Measurements from ENCODE around the gene TTC7B.

Gene TTC7B

DNA sequence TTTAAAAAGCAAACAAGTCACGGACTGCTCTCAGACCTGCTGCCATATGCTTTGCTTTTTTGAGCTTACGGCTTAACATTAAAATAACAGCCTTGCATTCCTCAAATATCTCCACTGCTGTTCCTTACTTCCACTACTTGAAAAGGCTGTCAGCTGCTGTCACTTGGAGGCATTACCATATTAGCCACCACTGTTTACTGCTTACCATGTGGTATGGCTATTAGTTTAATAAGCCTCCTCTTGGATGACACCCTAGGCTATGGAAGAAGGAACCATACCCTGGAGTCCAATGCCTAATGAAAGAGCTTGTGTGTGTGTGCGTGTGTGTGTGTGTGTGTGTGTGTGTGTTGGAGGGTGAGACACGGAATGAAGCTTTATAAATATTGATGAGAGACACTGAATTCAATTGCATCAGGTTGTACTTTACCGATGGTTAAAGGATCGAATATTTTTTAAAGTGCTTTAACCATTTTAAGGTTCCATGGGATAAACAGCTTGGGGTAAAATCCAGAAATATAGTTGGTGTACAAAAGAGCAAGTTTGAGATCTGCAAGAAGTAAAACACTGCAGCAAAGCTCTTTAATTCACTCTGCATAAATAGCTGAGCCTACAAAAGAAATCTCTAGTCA lies 174.5 kb downstream of the TTC7B start:
- no peak overlapping the region for H3K27ac ChIP-seq
- TF ChIP-seq ZFX (IDR thresholded peaks at IDR 0.05) (no peak), CTCF (conservative IDR thresholded peaks at IDR 0.05) (no peak)

GRCh38 chr14:90641168-90641567 lies 175.1 kb downstream of the TTC7B start:
- TF ChIP-seq CTCF (conservative IDR thresholded peaks at IDR 0.05) (no peak), ZFX (IDR thresholded peaks at IDR 0.05) (no peak)
- no peak overlapping the region for H3K27ac ChIP-seq

GRCh38 chr14:90639641-90640040 lies 176.6 kb downstream of the TTC7B start:
- TF ChIP-seq CTCF (conservative IDR thresholded peaks at IDR 0.05) (no peak), ZFX (IDR thresholded peaks at IDR 0.05) (no peak)
- H3K27ac ChIP-seq = no peak overlapping the region

DNA sequence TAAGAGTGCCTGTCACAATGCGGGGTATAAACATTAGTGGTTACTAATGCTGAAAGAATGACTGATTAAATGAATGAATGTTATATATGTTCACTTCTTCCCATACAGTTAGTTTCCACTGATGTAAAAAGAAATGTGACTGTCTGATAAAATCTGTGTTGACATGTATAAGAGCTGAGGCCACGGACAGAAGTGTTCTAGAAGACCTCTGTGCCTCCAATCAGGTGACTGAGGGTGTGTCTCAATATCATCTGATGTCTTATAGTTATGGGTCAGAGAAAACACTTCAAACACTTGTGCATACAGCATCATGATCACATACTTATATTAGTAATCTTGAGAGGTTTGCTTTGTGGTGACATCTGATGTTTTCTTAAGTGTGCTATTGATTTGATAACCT lies 183.4 kb downstream of the TTC7B start:
- no peak overlapping the region for H3K27ac ChIP-seq
- TF ChIP-seq ZFX (IDR thresholded peaks at IDR 0.05) (no peak), CTCF (conservative IDR thresholded peaks at IDR 0.05) (no peak)

DNA sequence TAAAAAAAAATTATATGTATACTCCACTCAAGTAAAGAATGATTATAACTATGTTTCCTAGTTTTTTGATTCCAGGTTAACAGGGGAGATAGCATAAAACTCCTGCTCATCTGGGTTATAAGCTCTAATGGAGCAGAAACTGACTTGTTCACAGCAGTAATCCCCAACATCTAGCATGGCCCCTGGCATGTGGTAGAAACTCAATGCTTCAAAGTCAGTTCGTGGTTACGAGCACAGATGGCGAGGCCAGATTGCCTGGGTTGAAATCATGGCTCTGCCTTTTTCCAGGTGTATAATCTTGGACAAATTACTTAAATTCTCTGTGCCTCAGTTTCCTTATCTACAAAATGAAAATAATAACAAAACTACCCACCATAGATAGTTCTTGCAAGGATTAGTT lies 183.8 kb downstream of the TTC7B start:
- TF ChIP-seq ZFX (IDR thresholded peaks at IDR 0.05) (no peak), CTCF (conservative IDR thresholded peaks at IDR 0.05) (no peak)
- H3K27ac ChIP-seq = no peak overlapping the region

DNA sequence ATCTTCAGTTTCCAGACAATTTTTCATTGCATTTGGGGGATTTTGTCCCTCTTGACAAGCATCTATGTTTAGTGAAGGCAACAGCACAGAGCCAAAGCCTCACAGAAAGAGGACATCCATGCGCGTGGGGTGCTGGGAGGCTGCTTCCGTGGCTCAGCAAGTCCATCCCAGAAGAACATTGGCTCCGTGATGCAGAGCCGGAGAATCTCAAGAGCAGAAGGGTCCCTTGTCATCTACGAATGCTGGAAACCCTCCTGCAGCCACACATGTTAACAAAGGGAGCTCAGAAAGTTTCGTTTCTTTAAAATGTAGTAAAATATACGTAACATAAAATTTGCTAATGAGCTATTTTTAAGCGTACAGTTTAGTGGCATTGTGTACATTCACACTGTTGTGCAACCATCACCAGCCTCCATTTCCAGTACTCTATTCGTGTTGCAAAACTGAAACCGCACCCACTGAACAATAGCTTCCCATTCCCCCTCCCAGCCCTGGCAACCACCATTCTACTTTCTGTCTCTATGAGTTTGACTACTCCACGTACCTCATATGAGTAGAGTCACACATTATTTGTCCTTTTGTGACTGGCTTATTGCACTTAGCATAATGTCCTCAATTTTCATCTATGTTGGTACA lies 185.9 kb downstream of the TTC7B start:
- H3K27ac ChIP-seq = no peak overlapping the region
- TF ChIP-seq ZFX (IDR thresholded peaks at IDR 0.05) = no peak
- TF ChIP-seq CTCF (conservative IDR thresholded peaks at IDR 0.05) = no peak

DNA sequence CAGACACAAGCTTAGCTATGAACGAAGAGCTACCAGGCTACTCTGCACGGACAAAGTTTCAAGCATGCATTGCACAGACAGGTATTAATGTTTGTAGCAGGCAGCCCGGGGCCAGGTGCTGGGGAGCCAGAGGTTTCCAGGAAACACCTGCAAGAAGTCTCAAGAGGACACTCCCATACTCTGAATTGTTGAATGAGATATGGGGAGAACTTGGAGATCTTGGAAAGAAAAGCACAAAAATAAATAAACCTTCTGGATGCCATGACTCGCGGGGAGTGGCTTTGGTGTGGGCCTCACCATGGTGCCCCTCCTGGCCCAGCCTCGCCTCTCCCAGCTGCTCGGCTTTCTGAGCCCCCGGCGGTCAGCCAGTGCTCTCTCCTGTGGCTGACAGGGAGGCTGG lies 186.8 kb downstream of the TTC7B start:
- TF ChIP-seq ZFX (IDR thresholded peaks at IDR 0.05) (no peak), CTCF (conservative IDR thresholded peaks at IDR 0.05) (no peak)
- no peak overlapping the region for H3K27ac ChIP-seq

Measured in C4-2B (cell line).